SH-SY5Y (cell line): Measurements from ENCODE around the gene ZNF576.

ENCODE experiments used
- GATA2 ChIP-seq: IDR thresholded peaks from 2 replicates; pipeline ENCODE4 v1.6.1; 2011; ENCODE audit warnings: mild to moderate bottlenecking, low read depth, low read length
- GATA3 ChIP-seq: IDR thresholded peaks from 2 replicates; pipeline ENCODE4 v1.6.1; 2011; ENCODE audit warnings: low read depth, mild to moderate bottlenecking, low read length, moderate library complexity

Gene ZNF576

GRCh38 chr19:43607238-43608205, 11.1 kb downstream of the ZNF576 start:
- TF ChIP-seq GATA3: no peak
- no peak for TF ChIP-seq GATA2

- TF ChIP-seq GATA3 (no peak), GATA2 (no peak)
These were observed 13.5 kb downstream of the ZNF576 start for GRCh38 chr19:43609872-43610271.

- TF ChIP-seq GATA3: no peak
- TF ChIP-seq GATA2: no peak
These were observed 14.1 kb downstream of the ZNF576 start for GRCh38 chr19:43610493-43610892.

GRCh38 chr19:43611788-43612187, 15.4 kb downstream of the ZNF576 start, which contains the start of gene SRRM5:
Gene SRRM5 (plus strand): TSS chr19:43612088. CDS start chr19:43612122, 34 bp downstream.
- TF ChIP-seq GATA2 (no peak), GATA3 (no peak)

- TF ChIP-seq GATA3 (no peak), GATA2 (no peak)
These were observed 16.0 kb downstream of the ZNF576 start for GRCh38 chr19:43612374-43612773.

- TF ChIP-seq GATA2 (no peak), GATA3 (no peak)
These were observed 19.9 kb downstream of the ZNF576 start for GRCh38 chr19:43616306-43616705.

- TF ChIP-seq GATA2: no peak
- no peak for TF ChIP-seq GATA3
These were observed 20.6 kb downstream of the ZNF576 start for GRCh38 chr19:43616954-43617353.

GRCh38 chr19:43618921-43619261, 22.5 kb downstream of the ZNF576 start:
- TF ChIP-seq GATA2: no peak
- no peak for TF ChIP-seq GATA3

- 0 out of 2 replicates have a peak, but pooled peaks have one; percentile 41 for TF ChIP-seq GATA2
- no peak for TF ChIP-seq GATA3
These were observed 23.1 kb downstream of the ZNF576 start, which contains the start of gene ZNF428 for GRCh38 chr19:43619262-43620060. Gene ZNF428 (minus strand): TSS chr19:43619629. CDS start chr19:43614304, 5,325 bp downstream.

GRCh38 chr19:43620061-43621001, 23.9 kb downstream of the ZNF576 start:
- no peak for TF ChIP-seq GATA3
- no peak; the same call in 1 of the 2 replicates for TF ChIP-seq GATA2

- TF ChIP-seq GATA2 (no peak), GATA3 (no peak)
These were observed 25.7 kb downstream of the ZNF576 start for GRCh38 chr19:43622070-43622469.

GRCh38 chr19:43622956-43623355, 26.6 kb downstream of the ZNF576 start:
- TF ChIP-seq GATA2: no peak
- no peak for TF ChIP-seq GATA3
